A673 (cell line): ENCODE measurements around the gene RASGEF1C. TPM values are rescaled to one million over a fixed set of nuclear protein-coding genes. Genes with fewer than 3 reads are reported as not detected.

ENCODE experiments used
- BruUV-seq: library from RNA; stranded (reverse); fragments of 400-500 nt; replicated peaks from 2 replicates; lab custom pipeline; 2021; lab: Mats Ljungman, UMichigan
- CTCF ChIA-PET: fragments of 300-600 bp; sonication (Branson Sonifier 250); formaldehyde crosslinking; loops from one replicate; lab custom pipeline; 2022; ENCODE audit warnings: antibody characterized with exemption; lab: Charles Lee
- POLR2A ChIA-PET: fragments of 300-600 bp; sonication (Branson Sonifier 250); formaldehyde crosslinking; loops from one replicate; lab custom pipeline; 2022; ENCODE audit warnings: antibody characterized with exemption; ENCODE audit not compliant: low non-redundant PET; lab: Charles Lee
- DNase-seq: peaks from one replicate; pipeline ENCODE4 v3.0.0-alpha.2; 2015; ENCODE audit warnings: low spot score
- H3K27ac ChIP-seq: fragments of 200-600 bp; sonication (generic); 2 replicates; pipeline ENCODE4 v1.5.1; 2016; ENCODE audit warnings: mixed run types, low read depth, mild to moderate bottlenecking, mixed read lengths, antibody characterized with exemption, low read length; ENCODE audit not compliant: poor library complexity, severe bottlenecking
- H3K27me3 ChIP-seq: fragments of 200-600 bp; sonication (generic); replicated peaks from 2 replicates; pipeline ENCODE4 v1.6.1; 2017; ENCODE audit warnings: mixed run types, low read depth, mild to moderate bottlenecking, mixed read lengths, antibody characterized with exemption, low read length; ENCODE audit not compliant: insufficient read depth, poor library complexity
- H3K36me3 ChIP-seq: fragments of 200-600 bp; sonication (generic); 2 replicates; pipeline ENCODE4 v1.6.1; 2016; ENCODE audit warnings: mixed run types, mild to moderate bottlenecking, mixed read lengths, antibody characterized with exemption, low read length; ENCODE audit not compliant: insufficient read depth, poor library complexity, severe bottlenecking
- H3K4me1 ChIP-seq: fragments of 200-600 bp; sonication (generic); 2 replicates; pipeline ENCODE4 v1.6.1; 2017; ENCODE audit warnings: mixed run types, mild to moderate bottlenecking, mixed read lengths, antibody characterized with exemption, low read length; ENCODE audit not compliant: insufficient read depth, poor library complexity, severe bottlenecking
- H3K4me3 ChIP-seq: fragments of 200-600 bp; sonication (generic); 2 replicates; pipeline ENCODE4 v1.5.1; 2016; ENCODE audit warnings: low read depth, mixed run types, mild to moderate bottlenecking, mixed read lengths, low read length; ENCODE audit not compliant: poor library complexity, severe bottlenecking
- H3K9me3 ChIP-seq: fragments of 200-600 bp; sonication (generic); 2 replicates; pipeline ENCODE4 v1.6.1; 2016; ENCODE audit warnings: mixed run types, low read depth, mild to moderate bottlenecking, mixed read lengths, antibody characterized with exemption, low read length; ENCODE audit not compliant: poor library complexity, severe bottlenecking
- EZH2 ChIP-seq: fragments of 200-600 bp; sonication (generic); IDR thresholded peaks from 2 replicates; pipeline ENCODE4 v1.6.1; 2017; ENCODE audit warnings: borderline replicate concordance, low read depth, mild to moderate bottlenecking, mixed read lengths, antibody characterized with exemption, low read length; ENCODE audit not compliant: poor library complexity, severe bottlenecking
- intact Hi-C: fragments of 100-400 bp; cut with micrococcal nuclease; formaldehyde crosslinking; loops from one replicate; pipeline ENCODE4 v1.10.0; 2022; ENCODE audit not compliant: unreplicated experiment
- total RNA-seq: library from RNA; stranded (reverse); gene quantifications from 2 replicates; pipeline ENCODE4 v1.2.3, GENCODE V29; 2021
- TF ChIP-seq, protein P1 (sequence below): fragments of 300-800, 200-600 bp; sonication (generic); conservative IDR thresholded peaks from 2 replicates; pipeline ENCODE4 v1.5.1; 2017; ENCODE audit warnings: low read depth, mild to moderate bottlenecking, antibody characterized with exemption, low read length, moderate library complexity, mixed read lengths

Gene RASGEF1C
- total RNA-seq, 1 experiment from 2014 or later, result not detected

DNA sequence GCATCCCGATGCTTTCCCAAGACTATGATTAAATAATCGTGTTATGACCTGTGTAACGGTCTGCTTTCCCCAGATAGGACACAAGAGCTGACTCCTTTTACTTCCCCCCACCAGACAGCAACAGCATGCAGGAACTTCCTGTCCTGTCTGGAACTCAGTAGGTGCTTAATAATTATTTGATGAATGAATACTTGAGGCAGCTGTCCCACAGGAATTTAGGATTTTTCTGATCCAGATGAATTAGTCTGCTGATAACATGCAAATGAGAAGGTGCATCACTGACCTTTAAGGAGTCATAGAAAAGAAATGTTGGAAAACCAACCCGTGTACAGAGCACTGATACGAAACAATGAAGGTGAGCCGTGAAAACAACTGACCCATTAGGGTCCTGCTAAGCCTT, 149.7 kb downstream of the RASGEF1C start:
- no peak overlapping the region for H3K27ac ChIP-seq
- ChIA-PET POLR2A (no interaction called here), CTCF (no interaction called here)
- DNase-seq, result no peak
- intact Hi-C loops, result no loop called here
- no peaks in the 10 kb centered on the region for H3K36me3 ChIP-seq
- H3K9me3 ChIP-seq, result no peaks in the 10 kb centered on the region
- no peak overlapping the region for H3K4me3 ChIP-seq
- TF ChIP-seq EZH2, result no peak
- TF ChIP-seq, protein P1, sequence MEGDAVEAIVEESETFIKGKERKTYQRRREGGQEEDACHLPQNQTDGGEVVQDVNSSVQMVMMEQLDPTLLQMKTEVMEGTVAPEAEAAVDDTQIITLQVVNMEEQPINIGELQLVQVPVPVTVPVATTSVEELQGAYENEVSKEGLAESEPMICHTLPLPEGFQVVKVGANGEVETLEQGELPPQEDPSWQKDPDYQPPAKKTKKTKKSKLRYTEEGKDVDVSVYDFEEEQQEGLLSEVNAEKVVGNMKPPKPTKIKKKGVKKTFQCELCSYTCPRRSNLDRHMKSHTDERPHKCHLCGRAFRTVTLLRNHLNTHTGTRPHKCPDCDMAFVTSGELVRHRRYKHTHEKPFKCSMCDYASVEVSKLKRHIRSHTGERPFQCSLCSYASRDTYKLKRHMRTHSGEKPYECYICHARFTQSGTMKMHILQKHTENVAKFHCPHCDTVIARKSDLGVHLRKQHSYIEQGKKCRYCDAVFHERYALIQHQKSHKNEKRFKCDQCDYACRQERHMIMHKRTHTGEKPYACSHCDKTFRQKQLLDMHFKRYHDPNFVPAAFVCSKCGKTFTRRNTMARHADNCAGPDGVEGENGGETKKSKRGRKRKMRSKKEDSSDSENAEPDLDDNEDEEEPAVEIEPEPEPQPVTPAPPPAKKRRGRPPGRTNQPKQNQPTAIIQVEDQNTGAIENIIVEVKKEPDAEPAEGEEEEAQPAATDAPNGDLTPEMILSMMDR, result no peak
- BruUV-seq, result no TSS peak
- H3K4me1 ChIP-seq, result no peaks in the 10 kb centered on the region
- H3K27me3 ChIP-seq, result no peaks in the 10 kb centered on the region

DNA sequence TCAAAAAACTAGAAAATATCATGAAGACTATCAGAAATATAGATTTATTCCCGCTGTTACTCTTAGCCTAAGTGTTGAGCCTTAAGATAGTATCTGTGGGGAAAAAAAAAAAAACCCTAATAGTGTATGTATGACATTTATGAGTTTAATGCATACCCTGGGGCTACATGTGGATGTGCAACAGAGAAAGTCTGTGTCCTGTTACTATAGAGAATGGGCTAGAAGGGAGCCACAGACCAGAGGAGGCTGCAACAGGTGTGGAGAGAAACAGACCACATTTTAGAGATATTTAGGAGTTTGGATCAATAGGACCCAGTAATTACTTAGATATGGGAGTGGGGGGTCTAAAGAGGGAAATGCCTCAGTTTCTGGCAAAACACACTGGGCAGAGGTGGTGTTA, 152.9 kb downstream of the RASGEF1C start:
- no peak for TF ChIP-seq EZH2
- TF ChIP-seq, protein P1, result no peak
- Histone ChIP-seq H3K4me1 (no peaks in the 10 kb centered on the region), H3K27ac (no peak overlapping the region), H3K27me3 (no peaks in the 10 kb centered on the region), H3K36me3 (no peaks in the 10 kb centered on the region), H3K9me3 (no peaks in the 10 kb centered on the region), H3K4me3 (no peak overlapping the region)
- DNase-seq, result no peak
- intact Hi-C loops, result no loop called here
- ChIA-PET CTCF (no interaction called here), POLR2A (no interaction called here)
- BruUV-seq, result no TSS peak

DNA sequence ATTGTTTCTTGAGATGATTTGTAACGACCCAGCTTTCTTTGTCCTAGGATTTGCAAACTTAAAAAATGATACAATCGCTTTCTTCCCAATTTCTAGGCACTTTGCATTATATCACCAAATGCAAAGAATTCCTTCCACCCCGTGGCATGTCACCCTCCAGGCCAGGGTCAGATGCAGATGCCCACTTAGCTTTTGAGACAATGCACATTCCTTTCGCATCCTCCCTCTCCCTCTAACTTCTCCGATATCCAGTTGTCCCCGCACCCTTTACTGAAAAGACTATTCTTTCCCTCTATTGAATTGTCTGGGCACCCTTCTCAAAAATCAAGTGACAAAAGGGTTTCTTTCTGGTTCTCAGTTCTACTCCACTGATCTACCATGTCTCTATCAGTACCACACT, 154.8 kb downstream of the RASGEF1C start:
- H3K36me3 ChIP-seq, result no peaks in the 10 kb centered on the region
- DNase-seq, result no peak
- no peaks in the 10 kb centered on the region for H3K9me3 ChIP-seq
- no peaks in the 10 kb centered on the region for H3K4me1 ChIP-seq
- ChIA-PET CTCF (no interaction called here), POLR2A (no interaction called here)
- BruUV-seq, result no TSS peak
- H3K27me3 ChIP-seq, result no peaks in the 10 kb centered on the region
- no peak overlapping the region for H3K27ac ChIP-seq
- TF ChIP-seq, protein P1, result no peak
- no peak for TF ChIP-seq EZH2
- H3K4me3 ChIP-seq, result no peak overlapping the region
- intact Hi-C loops, result no loop called here
